Iris pigment epithelial cell (primary cell): Measurements from ENCODE around the gene EIF1AD.
"Not testable (repeated sequence)": the region's sequence is repeated elsewhere in the genome, so short reads cannot be mapped to it uniquely, and the experiment has no call there.

Experiments used
- DNase-seq: peaks from one replicate; pipeline ENCODE4 v3.0.0-alpha.2; 2011; ENCODE audit warnings: low read depth

Gene EIF1AD

DNA sequence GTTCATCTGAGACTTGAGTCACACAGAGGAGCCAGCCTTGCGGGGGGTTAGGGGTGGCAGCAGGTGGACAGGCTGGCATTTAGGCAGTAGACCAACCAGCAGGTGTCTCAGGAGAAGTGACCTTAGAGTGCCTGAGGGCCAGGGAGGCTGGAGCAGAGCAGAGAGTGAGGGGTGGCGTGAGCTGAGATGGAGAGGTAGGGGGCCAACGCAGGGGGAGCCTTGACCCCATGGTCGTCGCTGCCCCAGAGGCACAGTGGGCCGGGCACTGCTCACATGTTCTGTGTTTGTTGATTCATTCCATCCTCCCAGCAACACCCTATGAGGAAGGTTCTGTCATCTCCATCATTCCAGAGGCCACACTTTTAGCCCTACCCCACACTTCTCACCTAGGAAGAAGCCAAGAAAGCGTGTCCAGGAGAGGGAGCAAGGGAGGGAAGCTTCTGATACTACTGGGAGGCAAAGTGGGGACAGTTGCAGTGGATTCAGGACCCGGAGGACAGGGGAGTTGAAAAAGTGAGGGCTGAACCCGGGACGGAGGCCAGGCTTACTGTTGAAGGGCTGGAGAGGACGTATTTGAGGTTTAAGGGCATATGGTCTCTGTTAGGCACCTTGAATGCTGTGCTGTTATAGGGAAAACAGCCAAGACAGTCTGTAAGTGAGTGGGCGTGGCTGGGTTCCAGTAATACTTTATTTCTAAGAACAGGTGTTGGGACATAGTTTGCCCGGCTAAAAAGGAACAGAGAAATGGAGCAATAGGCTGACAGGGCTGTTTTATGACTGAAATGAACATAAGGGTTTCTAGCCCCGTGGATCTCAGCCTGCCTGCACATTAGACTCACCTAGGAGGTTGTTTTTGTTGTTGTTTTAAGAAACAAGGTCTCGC is 33.1 kb downstream of the EIF1AD start:
- no peak for DNase-seq

DNA sequence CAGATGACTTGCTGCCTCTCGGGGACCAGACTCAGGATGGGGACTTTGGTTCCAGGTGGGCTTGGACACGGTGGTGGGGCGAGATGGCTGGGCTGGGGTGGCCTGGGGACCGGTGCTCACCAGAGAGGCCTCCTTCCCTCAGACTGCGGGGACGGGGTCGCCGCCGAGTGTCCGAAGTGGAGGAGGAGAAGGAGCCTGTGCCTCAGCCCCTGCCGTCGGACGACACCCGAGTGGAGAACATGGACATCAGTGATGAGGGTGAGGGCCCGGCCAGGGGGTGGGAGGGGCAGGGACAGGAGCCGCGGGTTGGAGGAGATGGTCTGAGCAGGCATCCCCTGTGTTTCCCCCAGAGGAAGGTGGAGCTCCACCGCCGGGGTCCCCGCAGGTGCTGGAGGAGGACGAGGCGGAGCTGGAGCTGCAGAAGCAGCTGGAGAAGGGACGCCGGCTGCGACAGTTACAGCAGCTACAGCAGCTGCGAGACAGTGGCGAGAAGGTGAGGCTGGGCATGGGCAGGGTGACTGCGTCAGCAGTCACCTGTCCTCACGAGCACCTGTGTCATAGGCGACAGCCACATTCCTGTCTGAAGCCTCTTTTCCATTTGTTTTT is 34.5 kb downstream of the EIF1AD start:
- no peak for DNase-seq

DNA sequence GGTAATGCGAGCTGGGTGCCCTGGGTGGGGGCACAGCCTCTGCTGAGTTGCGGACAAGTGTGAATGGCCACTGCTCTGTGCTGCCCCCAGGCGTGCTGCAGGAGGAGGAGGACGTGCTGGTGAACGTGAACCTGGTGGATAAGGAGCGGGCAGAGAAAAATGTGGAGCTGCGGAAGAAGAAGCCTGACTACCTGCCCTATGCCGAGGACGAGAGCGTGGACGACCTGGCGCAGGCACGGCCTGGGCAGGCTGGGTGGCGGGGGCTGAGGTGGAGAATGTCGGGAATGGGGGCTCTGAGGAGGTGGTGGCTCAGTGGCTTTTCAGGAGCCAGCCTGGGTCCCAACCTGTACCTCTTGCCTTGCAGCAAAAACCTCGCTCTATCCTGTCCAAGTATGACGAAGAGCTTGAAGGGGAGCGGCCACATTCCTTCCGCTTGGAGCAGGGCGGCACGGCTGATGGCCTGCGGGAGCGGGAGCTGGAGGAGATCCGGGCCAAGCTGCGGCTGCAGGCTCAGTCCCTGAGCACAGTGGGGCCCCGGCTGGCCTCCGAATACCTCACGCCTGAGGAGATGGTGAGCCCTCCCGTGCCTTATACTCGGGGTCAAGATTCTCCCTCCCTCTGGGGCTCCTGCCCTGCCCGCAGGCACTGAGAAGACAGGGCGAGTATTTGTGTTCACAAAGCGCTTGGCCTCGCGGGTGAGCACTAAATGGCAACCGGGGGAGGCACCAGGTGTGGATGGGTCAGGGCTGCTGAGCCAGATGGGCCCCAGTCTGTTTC is 35.8 kb downstream of the EIF1AD start:
- no peak for DNase-seq

GRCh38 chr11:65964906-65965305 is 37.1 kb downstream of the EIF1AD start:
- DNase-seq = no peak

DNA sequence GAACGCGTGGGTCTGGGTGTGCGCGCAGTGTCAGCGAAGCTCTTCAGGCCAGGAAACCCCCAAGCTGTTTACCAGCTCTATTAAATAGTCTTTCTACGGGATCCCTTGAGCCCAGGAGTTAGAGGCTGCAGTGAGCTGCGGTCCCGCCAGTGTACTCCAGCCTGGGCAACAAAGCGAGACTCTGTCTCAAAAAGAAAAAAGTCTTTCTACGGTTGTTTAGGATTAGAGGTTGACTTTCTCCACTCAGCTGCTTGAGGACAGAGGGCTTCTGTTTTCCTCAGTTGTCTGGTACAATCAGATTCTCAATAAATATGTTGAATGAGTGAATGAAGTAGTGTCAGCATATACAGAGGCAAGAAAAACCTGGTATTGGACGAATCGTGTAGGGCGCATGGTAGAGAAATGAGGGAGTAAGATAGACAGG is 39.8 kb downstream of the EIF1AD start:
- DNase-seq = no peak

GRCh38 chr11:65961267-65962140 is 40.5 kb downstream of the EIF1AD start, which contains the start of gene SART1:
SART1 (plus strand) TSS chr11:65961734; CDS start chr11:65961781, 47 bp downstream.
- peak; percentile 97 for DNase-seq

- no peak for DNase-seq
These were observed 41.1 kb downstream of the EIF1AD start for GRCh38 chr11:65960824-65961266.

DNA sequence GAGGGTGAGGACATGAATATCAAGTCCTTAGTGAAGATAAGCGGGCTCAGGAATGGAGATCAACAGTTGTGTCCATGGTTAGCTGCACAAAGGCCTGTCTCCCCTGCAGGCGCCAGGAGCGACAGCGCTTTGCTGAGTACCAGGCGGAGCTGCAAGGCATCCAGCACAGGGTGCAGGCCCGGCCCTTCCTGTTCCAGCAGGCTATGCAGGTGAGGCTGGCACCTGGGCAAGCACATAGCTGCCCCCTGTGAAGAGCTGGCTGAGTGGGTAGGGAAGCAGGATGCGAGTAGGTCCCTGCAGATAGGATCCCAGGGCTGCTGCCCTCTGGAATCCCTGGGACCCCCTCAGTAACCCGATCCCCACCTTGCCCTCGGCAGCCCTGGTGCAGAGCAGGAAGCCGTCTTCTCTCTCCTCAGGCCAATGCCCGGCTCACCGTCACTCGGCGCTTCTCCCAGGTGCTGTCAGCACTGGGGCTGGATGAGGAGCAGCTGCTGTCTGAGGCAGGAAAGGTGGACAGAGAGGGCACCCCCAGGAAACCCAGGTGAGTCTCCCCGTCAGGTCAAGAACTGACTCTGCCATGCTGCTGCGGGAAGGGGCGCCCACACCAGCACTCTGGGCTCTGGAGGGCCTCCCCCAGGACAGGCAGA is 43.1 kb downstream of the EIF1AD start:
- DNase-seq = no peak

DNA sequence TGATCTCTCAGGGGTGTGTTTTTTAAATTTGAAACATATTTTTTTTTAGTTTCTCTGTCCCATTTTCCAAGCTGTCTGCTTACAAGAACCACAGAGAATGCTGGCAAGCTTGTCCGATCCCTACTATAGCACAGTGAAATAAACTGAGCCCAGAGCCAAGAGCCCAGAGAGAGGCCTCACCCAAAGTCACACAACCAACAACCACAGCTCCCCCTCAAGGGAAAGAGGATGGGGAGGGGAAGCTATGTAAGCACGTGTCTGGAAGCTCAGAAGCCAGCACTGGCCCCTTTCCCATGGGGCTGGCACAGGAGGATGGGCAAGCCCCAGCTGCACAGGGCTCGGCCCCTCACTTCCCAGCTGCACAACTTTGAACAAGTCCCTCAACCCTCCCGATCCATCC is 43.7 kb downstream of the EIF1AD start:
- DNase-seq = no peak

DNA sequence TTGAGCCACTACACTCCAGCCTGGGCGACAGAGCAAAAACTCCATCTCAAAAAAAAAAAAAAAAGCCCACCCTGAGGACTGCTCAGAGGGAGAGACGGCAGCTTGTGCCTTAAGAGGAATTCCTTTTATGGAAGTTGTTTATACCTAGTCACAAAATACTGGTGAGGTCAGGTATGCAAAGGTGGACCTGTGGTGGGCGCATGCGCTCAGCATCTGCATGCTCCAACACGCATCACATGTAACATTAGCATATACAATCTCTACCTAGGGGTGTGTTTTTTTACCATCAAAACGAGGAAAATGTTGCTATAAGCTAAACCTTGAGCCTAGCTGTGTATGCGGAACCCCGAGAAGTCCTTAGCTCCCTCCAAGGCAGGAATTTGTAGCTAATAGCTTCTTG is 47.2 kb downstream of the EIF1AD start:
- DNase-seq = no peak

- no peak for DNase-seq
These were observed 48.5 kb downstream of the EIF1AD start for GRCh38 chr11:65953471-65953870.

GRCh38 chr11:65952052-65952521 is 49.9 kb downstream of the EIF1AD start:
- DNase-seq = no peak

GRCh38 chr11:65951641-65952040 is 50.3 kb downstream of the EIF1AD start:
- DNase-seq = not testable (repeated sequence)

GRCh38 chr11:65950711-65951110 is 51.2 kb downstream of the EIF1AD start:
- not testable (repeated sequence) for DNase-seq

DNA sequence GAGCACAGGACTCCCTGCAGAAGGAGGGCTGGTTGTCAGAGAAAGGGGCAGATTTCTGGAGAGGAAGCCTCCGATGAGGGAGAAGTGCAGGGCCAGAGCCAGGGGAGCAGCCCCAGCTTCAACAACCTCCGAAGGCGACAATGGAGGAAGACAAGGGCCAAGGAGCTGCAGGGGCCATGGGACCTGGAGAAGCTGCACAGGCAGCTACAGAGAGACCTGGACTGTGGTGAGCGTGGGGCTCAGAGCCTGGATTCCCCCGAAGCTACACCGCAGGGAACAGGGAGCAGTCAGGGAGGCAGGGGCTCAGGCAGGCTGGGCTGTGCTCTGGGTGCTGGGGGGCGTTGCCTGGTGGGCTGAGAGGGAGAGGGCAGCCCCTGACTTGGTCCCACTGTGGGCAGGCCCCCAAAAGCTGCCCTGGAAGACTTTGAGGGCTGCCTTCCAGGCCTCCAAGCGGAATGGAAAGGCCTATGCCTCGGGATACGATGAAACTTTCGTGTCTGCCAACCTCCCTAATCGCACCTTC is 54.3 kb downstream of the EIF1AD start:
- no peak for DNase-seq

GRCh38 chr11:65947133-65947532 is 54.8 kb downstream of the EIF1AD start:
- no peak for DNase-seq

GRCh38 chr11:65946655-65947054 is 55.3 kb downstream of the EIF1AD start:
- no peak for DNase-seq
